Fibroblast of skin of back (primary cell): ENCODE data around the gene EDARADD.

Experiments used
- DNase-seq: peaks from one replicate; pipeline ENCODE4 v3.0.0-alpha.2; 2013

The EDARADD gene

DNA sequence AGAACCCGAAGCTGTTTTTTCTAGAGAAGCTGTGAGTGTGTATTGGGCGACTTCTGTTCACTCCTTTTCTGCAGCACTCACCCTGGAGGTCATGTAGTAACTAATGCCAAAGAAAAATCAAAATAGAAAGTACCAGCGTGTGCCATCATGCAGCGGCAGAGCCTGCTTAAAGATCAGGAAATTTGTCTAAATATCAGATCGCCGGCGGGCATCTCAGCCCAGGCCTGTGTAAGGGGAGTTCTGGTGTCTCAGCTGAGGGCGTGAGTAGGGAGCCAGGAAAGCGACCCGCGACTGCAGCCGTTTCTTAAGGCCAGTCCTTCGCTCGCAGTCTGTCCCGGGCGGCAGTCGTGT lies 768 bp downstream of the EDARADD start:
- peak; percentile 18 for DNase-seq

DNA sequence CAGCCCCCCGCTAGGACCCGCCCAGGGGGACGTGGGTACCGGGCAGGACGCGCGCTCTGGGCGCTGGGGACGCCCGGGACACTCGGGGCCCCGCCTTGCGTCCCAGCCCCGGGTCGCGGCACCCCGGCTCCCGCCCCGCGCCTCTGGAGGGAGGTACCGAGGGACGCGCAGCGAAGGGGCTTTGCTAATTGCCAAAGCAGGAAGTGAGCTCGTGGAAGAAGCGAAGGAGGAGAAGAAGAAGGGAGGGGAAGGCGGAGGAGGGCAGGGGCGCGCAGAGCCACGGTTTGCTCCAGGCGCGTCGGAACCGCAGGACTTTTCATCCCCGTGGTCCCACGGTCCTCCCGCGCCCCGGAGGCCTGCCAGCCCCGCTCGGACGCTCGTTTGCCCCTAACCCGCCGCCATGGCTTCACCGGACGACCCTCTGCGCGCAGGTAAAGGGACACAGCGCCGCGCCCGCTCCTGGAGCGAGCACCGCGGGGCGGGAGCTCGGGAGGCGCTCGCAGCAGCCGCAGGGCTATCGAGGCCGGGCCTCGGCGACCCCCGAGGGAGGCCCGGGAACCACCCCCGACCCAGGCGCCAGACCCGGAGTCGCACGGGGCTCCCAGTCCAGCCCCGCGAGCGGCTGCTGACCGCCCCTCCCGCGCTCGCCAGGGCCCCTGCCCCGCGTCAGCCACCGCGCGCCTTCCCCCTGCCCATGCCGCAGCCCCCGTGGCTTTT lies 1.3 kb downstream of the EDARADD start:
- peak; percentile 29 for DNase-seq

DNA sequence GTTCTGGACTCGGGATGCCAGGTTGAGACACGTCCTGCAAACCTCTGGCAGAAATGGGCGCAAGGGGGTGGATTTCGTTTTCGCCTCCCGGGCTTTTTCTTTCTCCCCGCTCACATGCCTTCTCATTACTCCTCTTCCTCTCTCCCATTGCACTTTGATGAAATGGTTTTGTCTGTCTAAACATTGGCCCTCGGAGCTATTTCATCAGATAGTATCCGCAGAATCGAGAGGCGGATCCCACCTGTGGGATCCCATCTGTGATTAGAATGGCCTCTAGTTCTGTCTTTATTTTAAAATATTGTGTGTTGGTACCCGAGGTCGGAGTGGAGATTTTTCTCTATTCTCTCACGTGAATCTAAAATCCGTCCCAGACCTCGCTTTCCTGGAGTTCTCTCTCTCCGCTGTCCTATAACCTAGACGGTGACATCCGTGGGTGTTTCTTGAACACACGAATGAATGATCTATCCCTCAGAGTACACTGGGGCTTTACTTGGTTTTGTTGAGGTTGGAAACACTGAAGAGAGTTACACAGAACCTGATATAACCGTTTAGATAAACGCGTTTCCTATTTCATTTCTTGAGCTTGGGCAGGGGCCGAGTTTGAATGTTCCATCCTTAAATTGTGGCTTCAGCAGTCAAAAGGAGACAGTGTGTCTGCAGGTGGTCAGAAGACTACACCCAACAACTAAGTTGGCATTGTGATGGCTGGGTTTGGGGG lies 2.0 kb downstream of the EDARADD start:
- DNase-seq: no peak

DNA sequence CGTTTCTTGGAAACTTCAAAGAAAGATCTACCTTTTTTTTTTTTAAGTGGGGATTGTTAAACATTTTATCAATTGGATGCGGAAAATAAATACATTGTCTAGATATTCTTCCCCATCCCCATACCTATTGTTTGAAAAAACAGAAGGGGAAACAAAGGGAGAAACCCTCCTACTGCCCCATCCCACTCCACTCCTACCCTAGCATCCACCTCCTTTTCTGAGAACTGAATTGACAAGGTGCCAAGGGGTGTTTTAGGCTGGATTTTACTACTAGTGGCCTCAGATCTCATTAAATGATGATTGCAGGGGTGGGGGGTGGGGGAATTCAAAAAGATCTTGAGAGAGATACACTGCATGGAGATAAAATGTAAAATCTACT lies 2.6 kb downstream of the EDARADD start:
- DNase-seq: no peak

- DNase-seq: no peak
Observed at GRCh38 chr1:236397173-236397759, 3.2 kb downstream of the EDARADD start.

- no peak for DNase-seq
Observed at GRCh38 chr1:236398538-236398937, 4.5 kb downstream of the EDARADD start.

DNA sequence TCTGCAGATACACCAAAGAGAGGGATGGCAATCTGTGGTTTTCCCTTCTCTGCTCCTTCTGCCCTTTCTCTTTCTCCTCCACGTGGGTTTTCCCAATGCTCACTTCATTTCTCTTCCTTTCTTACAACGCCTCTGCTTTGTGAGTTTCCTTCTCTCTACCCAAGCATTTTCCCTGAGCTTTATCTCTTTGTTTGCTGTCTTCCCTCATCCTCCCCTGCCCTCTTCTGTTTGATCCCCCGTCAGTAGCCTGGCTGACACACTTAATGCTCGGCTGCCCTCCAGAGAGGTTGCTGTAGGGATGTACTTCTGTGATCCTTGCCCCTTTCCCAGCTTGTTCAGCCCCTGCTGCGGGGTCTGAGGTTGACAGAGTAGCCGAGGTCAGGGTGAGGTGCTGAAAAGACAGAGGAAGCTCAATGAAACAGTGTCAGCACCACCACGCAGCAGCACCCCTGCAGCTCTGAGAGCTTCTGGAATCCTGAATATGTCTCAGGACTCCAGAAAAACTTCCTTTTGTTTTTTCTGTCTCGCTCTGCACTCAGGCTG lies 6.0 kb downstream of the EDARADD start:
- no peak for DNase-seq

GRCh38 chr1:236401698-236402097 lies 7.6 kb downstream of the EDARADD start:
- DNase-seq: no peak

GRCh38 chr1:236403905-236404696 lies 10.0 kb downstream of the EDARADD start:
- no peak for DNase-seq

DNA sequence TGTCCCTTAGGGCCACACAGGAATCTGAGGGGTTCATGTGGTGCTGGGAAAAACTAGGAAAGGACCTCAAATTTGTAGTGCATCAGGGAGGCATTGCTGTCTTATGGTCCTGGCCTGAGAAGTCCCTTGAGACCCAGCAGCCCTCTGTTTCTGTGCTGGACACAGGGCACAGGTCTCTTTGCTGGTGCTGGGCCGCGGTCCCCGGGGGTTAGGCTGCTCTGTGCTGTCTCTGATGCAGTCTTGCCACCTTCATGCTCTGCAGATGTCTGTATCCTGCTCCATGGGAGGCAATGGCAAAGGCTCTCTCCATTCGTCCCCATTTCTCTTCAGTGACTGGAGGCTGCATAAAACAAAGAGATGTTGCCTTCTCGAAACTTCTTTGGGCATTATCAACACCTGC lies 13.0 kb downstream of the EDARADD start:
- DNase-seq: no peak

DNA sequence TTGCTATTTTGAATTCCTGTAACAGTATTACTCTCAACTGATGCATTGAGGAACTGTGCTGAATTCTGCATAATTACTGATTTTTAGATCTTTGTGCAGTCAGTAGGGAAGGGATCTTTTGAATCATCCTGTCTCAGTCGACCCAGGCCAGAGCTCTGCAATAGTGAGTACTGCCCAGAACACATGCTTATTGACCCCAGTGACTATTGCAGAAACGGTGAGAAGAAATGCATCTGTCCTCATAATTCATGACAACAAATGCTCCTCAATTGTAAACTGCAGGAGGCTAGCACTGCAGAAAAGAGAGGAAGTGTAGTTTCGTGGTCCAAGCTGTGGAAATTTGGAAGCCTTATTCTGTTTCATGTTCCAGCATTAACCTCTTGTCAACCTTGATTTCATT lies 19.6 kb downstream of the EDARADD start:
- DNase-seq: no peak

- DNase-seq: no peak
Observed at GRCh38 chr1:236416165-236416564, 22.1 kb downstream of the EDARADD start.

DNA sequence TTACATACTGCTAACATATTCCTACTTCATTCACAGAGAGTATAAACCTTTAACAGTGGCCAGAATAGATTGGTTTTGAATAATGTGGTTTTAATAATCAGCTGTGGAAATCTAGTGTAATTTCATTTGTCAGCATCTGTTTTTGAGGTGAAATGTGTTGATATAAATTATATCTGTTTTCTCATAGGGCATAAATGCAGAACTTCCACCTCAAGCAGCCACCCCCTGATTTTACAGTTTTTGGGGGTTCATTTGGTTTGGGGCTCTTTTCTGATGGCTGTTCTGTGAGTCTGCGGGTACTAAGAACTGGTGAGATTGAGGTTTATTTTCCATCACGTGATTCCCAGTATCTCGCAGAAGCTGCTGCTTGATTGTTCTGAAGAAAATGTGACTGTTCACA lies 23.2 kb downstream of the EDARADD start:
- no peak for DNase-seq

GRCh38 chr1:236419502-236419901 lies 25.4 kb downstream of the EDARADD start:
- DNase-seq: no peak

DNA sequence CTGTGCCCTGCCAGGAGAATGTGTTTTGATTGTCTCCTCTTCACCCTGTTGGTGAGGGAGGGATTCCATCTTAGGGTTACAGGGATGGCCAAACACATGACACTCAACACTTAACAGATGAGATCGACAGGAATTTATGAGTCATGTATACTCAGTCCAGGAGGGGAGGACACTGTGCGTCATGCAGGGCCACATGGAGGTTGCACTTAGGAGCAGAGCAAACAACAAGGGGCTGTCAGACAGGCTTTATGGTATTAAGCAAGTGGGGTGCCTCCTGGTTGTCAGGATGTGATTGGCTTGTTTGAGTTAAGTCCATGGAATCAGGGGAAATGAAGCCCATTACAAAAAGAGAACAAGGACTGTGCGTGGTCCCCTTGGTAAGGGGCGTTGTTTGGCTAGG lies 26.9 kb downstream of the EDARADD start:
- peak; percentile 53 for DNase-seq

DNA sequence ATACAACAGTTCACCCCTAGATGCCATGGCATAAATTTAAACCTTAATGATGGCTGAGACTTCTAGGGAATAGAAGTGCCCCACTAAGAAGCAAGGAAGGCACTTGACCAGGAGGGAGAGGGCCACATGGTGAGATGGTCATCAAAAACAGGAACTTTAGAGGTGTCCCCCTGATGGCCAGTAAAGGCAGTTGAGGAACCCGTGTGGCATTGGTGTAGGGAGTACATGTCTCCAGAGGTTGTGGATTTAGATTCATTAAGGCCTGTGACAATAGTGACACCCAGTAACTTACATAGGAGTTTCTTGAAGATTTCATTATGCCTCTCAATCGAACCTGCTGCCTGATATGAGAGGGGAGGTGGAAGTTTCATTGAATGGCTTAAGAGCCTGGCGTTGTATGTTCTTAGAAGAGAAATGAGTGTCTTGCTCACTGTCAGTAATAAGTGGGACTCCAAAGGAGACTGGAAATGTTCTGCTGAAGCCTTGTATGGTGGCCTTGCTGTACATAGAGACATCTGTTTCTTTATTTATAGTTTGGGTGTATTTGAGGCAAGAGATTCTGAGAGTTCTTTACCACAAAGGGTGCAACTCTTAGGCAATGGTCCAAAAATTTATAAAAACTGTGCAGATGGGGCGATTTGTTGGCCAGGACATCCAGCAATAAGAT lies 27.9 kb downstream of the EDARADD start:
- DNase-seq: no peak

GRCh38 chr1:236422517-236422876 lies 28.4 kb downstream of the EDARADD start:
- DNase-seq: no peak

GRCh38 chr1:236425031-236425663 lies 31.1 kb downstream of the EDARADD start:
- no peak for DNase-seq

DNA sequence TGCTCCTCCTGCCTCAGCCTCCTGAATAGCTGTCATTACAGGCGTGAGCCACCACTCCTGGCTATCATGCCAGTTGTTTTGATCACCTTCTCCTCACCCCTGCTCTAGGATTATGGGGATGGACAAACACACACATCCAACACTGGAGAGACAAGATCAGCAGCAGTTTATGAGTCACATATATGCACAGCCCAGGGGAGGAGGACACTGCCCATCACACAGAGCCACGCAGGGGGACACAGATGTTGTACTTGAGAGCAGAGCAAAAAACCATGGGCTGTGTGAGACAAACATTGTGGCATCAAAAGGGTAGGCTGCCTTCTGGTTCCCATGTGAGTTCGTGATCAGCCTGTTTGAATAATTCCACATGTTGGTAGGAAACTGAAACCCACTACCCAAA lies 32.1 kb downstream of the EDARADD start:
- DNase-seq: no peak

GRCh38 chr1:236429715-236430274 lies 35.7 kb downstream of the EDARADD start:
- no peak for DNase-seq

GRCh38 chr1:236433819-236434315 lies 39.8 kb downstream of the EDARADD start:
- no peak for DNase-seq
